ENCODE results near the gene NDE1.

The NDE1 gene

GRCh38 chr16:15765116-15765515 is 115.1 kb downstream of the NDE1 start:
- H3K27me3 ChIP-seq (ENCODE audit: control insufficient read depth, insufficient read depth, low read length) = no peaks in the 10 kb centered on the region
- H3K9me3 ChIP-seq (ENCODE audit: control insufficient read depth, low read depth, low read length) = no peaks in the 10 kb centered on the region
- no peak overlapping the region for H3K27ac ChIP-seq (ENCODE audit: low read length)
- no peak overlapping the region for H3K9ac ChIP-seq (ENCODE audit: low read length)
- H3K4me1 ChIP-seq (ENCODE audit: control insufficient read depth, low read depth, low read length) = no peaks in the 10 kb centered on the region
- no peaks in the 10 kb centered on the region for H3K36me3 ChIP-seq (ENCODE audit: control insufficient read depth, low read depth, low read length)
- no peak overlapping the region for H3K4me3 ChIP-seq (ENCODE audit: low read length)

- H3K4me3 ChIP-seq (ENCODE audit: low read length) = no peak overlapping the region
- no peaks in the 10 kb centered on the region for H3K9me3 ChIP-seq (ENCODE audit: control insufficient read depth, low read depth, low read length)
- H3K36me3 ChIP-seq (ENCODE audit: control insufficient read depth, low read depth, low read length) = no peaks in the 10 kb centered on the region
- H3K27me3 ChIP-seq (ENCODE audit: control insufficient read depth, insufficient read depth, low read length) = no peaks in the 10 kb centered on the region
- no peaks in the 10 kb centered on the region for H3K4me1 ChIP-seq (ENCODE audit: control insufficient read depth, low read depth, low read length)
- H3K9ac ChIP-seq (ENCODE audit: low read length) = no peak overlapping the region
- no peak overlapping the region for H3K27ac ChIP-seq (ENCODE audit: low read length)
Observed at GRCh38 chr16:15765880-15766279, 115.8 kb downstream of the NDE1 start.

- H3K36me3 ChIP-seq (ENCODE audit: control insufficient read depth, low read depth, low read length) = no peaks in the 10 kb centered on the region
- H3K27me3 ChIP-seq (ENCODE audit: control insufficient read depth, insufficient read depth, low read length) = no peaks in the 10 kb centered on the region
- no peak overlapping the region for H3K4me3 ChIP-seq (ENCODE audit: low read length)
- no peak overlapping the region for H3K27ac ChIP-seq (ENCODE audit: low read length)
- no peaks in the 10 kb centered on the region for H3K4me1 ChIP-seq (ENCODE audit: control insufficient read depth, low read depth, low read length)
- H3K9ac ChIP-seq (ENCODE audit: low read length) = no peak overlapping the region
- H3K9me3 ChIP-seq (ENCODE audit: control insufficient read depth, low read depth, low read length) = no peaks in the 10 kb centered on the region
Observed at GRCh38 chr16:15766918-15767317, 116.9 kb downstream of the NDE1 start.

GRCh38 chr16:15768201-15768600 is 118.2 kb downstream of the NDE1 start:
- no peak overlapping the region for H3K4me3 ChIP-seq (ENCODE audit: low read length)
- no peak overlapping the region for H3K27ac ChIP-seq (ENCODE audit: low read length)
- H3K9me3 ChIP-seq (ENCODE audit: control insufficient read depth, low read depth, low read length) = no peaks in the 10 kb centered on the region

GRCh38 chr16:15769239-15769638 is 119.2 kb downstream of the NDE1 start:
- no peak overlapping the region for H3K27ac ChIP-seq (ENCODE audit: low read length)
- H3K9ac ChIP-seq (ENCODE audit: low read length) = no peak overlapping the region
- no peaks in the 10 kb centered on the region for H3K36me3 ChIP-seq (ENCODE audit: control insufficient read depth, low read depth, low read length)
- H3K27me3 ChIP-seq (ENCODE audit: control insufficient read depth, insufficient read depth, low read length) = no peaks in the 10 kb centered on the region
- no peaks in the 10 kb centered on the region for H3K9me3 ChIP-seq (ENCODE audit: control insufficient read depth, low read depth, low read length)
- H3K4me3 ChIP-seq (ENCODE audit: low read length) = no peak overlapping the region
- H3K4me1 ChIP-seq (ENCODE audit: control insufficient read depth, low read depth, low read length) = no peaks in the 10 kb centered on the region

More at GRCh38 chr16:15768201-15768600, 118.2 kb downstream of the NDE1 start:
- no peak overlapping the region for H3K9ac ChIP-seq (ENCODE audit: low read length)
- H3K36me3 ChIP-seq (ENCODE audit: control insufficient read depth, low read depth, low read length) = no peaks in the 10 kb centered on the region
- no peaks in the 10 kb centered on the region for H3K4me1 ChIP-seq (ENCODE audit: control insufficient read depth, low read depth, low read length)
- no peaks in the 10 kb centered on the region for H3K27me3 ChIP-seq (ENCODE audit: control insufficient read depth, insufficient read depth, low read length)

GRCh38 chr16:15770107-15770506 is 120.1 kb downstream of the NDE1 start:
- Histone ChIP-seq H3K36me3 (ENCODE audit: control insufficient read depth, low read depth, low read length) (no peaks in the 10 kb centered on the region), H3K4me1 (ENCODE audit: control insufficient read depth, low read depth, low read length) (no peaks in the 10 kb centered on the region), H3K9ac (ENCODE audit: low read length) (no peak overlapping the region), H3K9me3 (ENCODE audit: control insufficient read depth, low read depth, low read length) (no peaks in the 10 kb centered on the region), H3K27me3 (ENCODE audit: control insufficient read depth, insufficient read depth, low read length) (no peaks in the 10 kb centered on the region), H3K4me3 (ENCODE audit: low read length) (no peak overlapping the region), H3K27ac (ENCODE audit: low read length) (no peak overlapping the region)

GRCh38 chr16:15770512-15770911 is 120.5 kb downstream of the NDE1 start:
- no peaks in the 10 kb centered on the region for H3K9me3 ChIP-seq (ENCODE audit: control insufficient read depth, low read depth, low read length)
- no peaks in the 10 kb centered on the region for H3K27me3 ChIP-seq (ENCODE audit: control insufficient read depth, insufficient read depth, low read length)
- no peak overlapping the region for H3K9ac ChIP-seq (ENCODE audit: low read length)
- H3K36me3 ChIP-seq (ENCODE audit: control insufficient read depth, low read depth, low read length) = no peaks in the 10 kb centered on the region
- H3K4me3 ChIP-seq (ENCODE audit: low read length) = no peak overlapping the region
- no peak overlapping the region for H3K27ac ChIP-seq (ENCODE audit: low read length)
- H3K4me1 ChIP-seq (ENCODE audit: control insufficient read depth, low read depth, low read length) = no peaks in the 10 kb centered on the region

GRCh38 chr16:15771694-15772093 is 121.6 kb downstream of the NDE1 start:
- Histone ChIP-seq H3K27ac (ENCODE audit: low read length) (no peak overlapping the region), H3K27me3 (ENCODE audit: control insufficient read depth, insufficient read depth, low read length) (no peaks in the 10 kb centered on the region), H3K9ac (ENCODE audit: low read length) (no peak overlapping the region), H3K4me3 (ENCODE audit: low read length) (no peak overlapping the region), H3K36me3 (ENCODE audit: control insufficient read depth, low read depth, low read length) (no peaks in the 10 kb centered on the region), H3K9me3 (ENCODE audit: control insufficient read depth, low read depth, low read length) (no peaks in the 10 kb centered on the region), H3K4me1 (ENCODE audit: control insufficient read depth, low read depth, low read length) (no peaks in the 10 kb centered on the region)

GRCh38 chr16:15772579-15773293 is 122.7 kb downstream of the NDE1 start:
- Histone ChIP-seq H3K36me3 (ENCODE audit: control insufficient read depth, low read depth, low read length) (no peaks in the 10 kb centered on the region), H3K4me3 (ENCODE audit: low read length) (no peak overlapping the region), H3K27ac (ENCODE audit: low read length) (no peak overlapping the region), H3K9ac (ENCODE audit: low read length) (no peak overlapping the region), H3K4me1 (ENCODE audit: control insufficient read depth, low read depth, low read length) (no peaks in the 10 kb centered on the region), H3K9me3 (ENCODE audit: control insufficient read depth, low read depth, low read length) (no peaks in the 10 kb centered on the region), H3K27me3 (ENCODE audit: control insufficient read depth, insufficient read depth, low read length) (no peaks in the 10 kb centered on the region)

- no peaks in the 10 kb centered on the region for H3K36me3 ChIP-seq (ENCODE audit: control insufficient read depth, low read depth, low read length)
- H3K27me3 ChIP-seq (ENCODE audit: control insufficient read depth, insufficient read depth, low read length) = peaks cover 7% of the 10 kb centered on the region
- H3K9ac ChIP-seq (ENCODE audit: low read length) = no peak overlapping the region
- no peak overlapping the region for H3K27ac ChIP-seq (ENCODE audit: low read length)
- no peak overlapping the region for H3K4me3 ChIP-seq (ENCODE audit: low read length)
- H3K4me1 ChIP-seq (ENCODE audit: control insufficient read depth, low read depth, low read length) = no peaks in the 10 kb centered on the region
- no peaks in the 10 kb centered on the region for H3K9me3 ChIP-seq (ENCODE audit: control insufficient read depth, low read depth, low read length)
Observed at GRCh38 chr16:15773968-15774367, 123.9 kb downstream of the NDE1 start.

GRCh38 chr16:15775209-15775608 is 125.2 kb downstream of the NDE1 start:
- Histone ChIP-seq H3K36me3 (ENCODE audit: control insufficient read depth, low read depth, low read length) (no peaks in the 10 kb centered on the region), H3K27me3 (ENCODE audit: control insufficient read depth, insufficient read depth, low read length) (peaks cover 7% of the 10 kb centered on the region), H3K4me3 (ENCODE audit: low read length) (no peak overlapping the region), H3K9me3 (ENCODE audit: control insufficient read depth, low read depth, low read length) (no peaks in the 10 kb centered on the region), H3K4me1 (ENCODE audit: control insufficient read depth, low read depth, low read length) (no peaks in the 10 kb centered on the region), H3K27ac (ENCODE audit: low read length) (no peak overlapping the region), H3K9ac (ENCODE audit: low read length) (no peak overlapping the region)

- no peak overlapping the region for H3K9ac ChIP-seq (ENCODE audit: low read length)
- no peaks in the 10 kb centered on the region for H3K9me3 ChIP-seq (ENCODE audit: control insufficient read depth, low read depth, low read length)
- no peak overlapping the region for H3K27ac ChIP-seq (ENCODE audit: low read length)
- H3K4me3 ChIP-seq (ENCODE audit: low read length) = no peak overlapping the region
- H3K36me3 ChIP-seq (ENCODE audit: control insufficient read depth, low read depth, low read length) = no peaks in the 10 kb centered on the region
- peaks cover 7% of the 10 kb centered on the region for H3K27me3 ChIP-seq (ENCODE audit: control insufficient read depth, insufficient read depth, low read length)
- H3K4me1 ChIP-seq (ENCODE audit: control insufficient read depth, low read depth, low read length) = no peaks in the 10 kb centered on the region
Observed at GRCh38 chr16:15775663-15776304, 125.7 kb downstream of the NDE1 start.
